HG02981 (cell line): ENCODE results near the gene ILDR1.
"Not testable (repeated sequence)": the region's sequence is repeated elsewhere in the genome, so short reads cannot be mapped to it uniquely, and the experiment has no call there.

Experiments used
- ATAC-seq: cut with Tn5 transposase; IDR thresholded peaks from one replicate; pipeline ENCODE4 v1.9.1; 2021; ENCODE audit warnings: mild to moderate bottlenecking, moderate library complexity; ENCODE audit not compliant: unreplicated experiment

ILDR1 gene

DNA sequence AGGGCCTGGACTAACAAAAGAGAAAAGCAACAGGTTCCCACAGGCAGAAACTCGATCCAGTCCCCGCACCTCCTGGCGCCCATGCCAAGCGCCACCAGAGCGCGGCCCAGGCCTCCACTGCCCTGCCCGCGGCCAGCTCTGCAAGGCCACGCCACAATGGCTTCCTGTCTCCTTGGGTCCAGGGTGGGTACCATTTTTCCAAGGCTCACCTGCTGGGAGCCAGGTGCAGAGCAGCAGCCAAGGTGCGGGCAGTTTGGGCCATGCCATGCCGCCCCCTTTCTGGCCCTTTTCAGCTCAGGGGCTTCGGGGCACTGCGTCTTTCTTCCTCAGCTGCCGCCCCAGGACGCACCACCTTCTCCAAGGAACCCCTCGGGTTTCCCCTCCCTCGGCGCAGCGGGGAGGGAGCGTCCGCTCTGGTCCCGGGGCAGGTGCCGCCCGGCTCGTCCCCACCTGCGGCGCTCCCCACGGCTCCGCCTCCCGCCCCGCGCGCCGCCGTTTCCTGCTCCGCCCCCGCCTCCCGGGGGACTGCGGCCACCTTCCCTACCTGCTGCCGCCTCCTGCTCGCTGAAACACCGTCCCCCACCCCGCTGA, at the start of gene ILDR1:
Gene ILDR1, minus strand, starts transcription at position 437 of the 591 bp plus-strand sequence. Its CDS starts 170 bp downstream, at position 267.
- ATAC-seq = peak; percentile 42

DNA sequence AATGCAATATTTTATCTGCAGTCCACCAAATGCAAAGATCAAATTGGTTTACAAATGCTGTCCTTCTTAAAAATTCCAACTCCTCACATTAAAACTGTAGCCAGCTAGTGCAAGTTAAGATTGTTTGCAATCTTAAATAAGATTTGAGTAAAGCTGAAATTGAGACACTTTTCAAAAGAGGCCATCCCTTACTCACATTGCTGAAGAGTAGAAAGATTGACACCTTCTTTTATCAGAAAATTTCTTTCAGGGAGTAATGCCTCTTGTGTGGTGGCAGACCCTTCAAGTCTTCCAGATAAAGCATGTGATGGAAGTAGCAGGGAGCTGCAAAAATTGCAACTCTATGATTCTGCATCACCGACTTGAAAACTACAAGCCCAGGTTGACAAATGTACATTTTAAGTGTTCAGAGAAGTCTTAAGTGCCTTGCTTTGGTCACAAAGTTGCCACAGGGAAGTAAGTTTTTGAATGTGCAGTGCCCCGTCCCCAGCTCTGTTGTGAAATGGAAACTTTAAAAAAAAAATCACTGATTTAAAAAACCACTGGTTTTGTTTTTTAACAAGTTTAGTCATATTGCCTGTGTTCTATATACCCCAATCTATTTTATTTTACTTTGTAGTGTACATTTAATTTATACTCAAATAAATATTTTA, 45.7 kb upstream of the ILDR1 start:
- no peak for ATAC-seq

DNA sequence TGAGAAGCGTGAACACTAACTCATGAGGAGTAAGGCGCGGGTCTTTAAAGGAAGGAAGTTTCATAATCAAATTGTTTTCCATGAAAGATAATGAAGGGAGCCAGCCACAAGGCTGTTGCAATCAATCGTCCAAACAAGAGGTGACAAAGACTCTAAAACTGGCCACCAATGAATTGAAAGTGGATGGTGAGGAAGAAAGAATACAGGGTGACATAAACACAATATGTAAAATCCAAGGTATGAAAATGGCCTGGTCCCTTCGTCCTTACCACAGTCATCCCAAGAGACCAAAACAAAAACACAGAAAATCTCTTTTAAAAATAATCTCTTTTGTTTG, 45.1 kb upstream of the ILDR1 start:
- ATAC-seq = peak; percentile 70

DNA sequence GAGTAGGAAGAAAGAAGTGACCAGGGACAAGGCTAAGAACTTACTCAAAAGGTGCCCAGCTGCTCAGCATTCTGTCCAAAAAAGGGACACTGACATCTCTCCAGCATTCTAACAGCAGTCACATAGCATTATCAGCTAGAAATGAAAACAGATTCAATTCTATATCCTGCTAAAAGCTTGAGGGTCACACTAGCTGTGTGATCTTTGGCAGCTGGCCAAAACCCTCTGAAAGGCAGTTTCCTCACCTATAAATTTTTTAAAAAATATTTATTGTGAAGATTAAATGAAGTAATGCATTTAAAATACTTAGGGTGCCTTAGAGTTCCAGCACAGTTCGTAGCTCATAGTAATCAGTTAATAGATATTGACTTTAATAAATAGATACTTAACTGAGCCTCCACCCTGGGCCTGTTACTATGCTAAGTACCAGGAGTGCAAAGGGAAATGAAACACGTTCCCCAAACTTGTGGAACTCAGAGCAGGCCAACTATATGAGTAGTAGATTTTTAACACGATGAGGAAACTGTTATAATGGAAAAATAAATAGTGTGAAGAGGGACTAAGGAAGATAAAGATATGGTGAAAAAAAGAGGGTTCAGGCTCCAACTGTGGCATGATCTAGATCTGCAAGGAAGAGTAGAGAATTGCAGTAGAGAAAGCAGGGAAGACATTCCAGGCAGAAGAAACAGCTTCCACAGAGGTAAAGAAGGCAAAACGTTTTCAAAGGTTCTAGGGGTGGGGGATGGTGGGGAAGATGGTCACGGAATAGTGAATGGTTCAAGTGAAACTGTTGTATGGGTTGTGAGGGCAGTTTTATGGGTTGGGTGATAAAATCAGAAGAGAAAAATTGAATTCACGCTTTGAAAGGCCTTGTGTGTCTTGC, 44.5 kb upstream of the ILDR1 start:
- ATAC-seq = peak; percentile 20

DNA sequence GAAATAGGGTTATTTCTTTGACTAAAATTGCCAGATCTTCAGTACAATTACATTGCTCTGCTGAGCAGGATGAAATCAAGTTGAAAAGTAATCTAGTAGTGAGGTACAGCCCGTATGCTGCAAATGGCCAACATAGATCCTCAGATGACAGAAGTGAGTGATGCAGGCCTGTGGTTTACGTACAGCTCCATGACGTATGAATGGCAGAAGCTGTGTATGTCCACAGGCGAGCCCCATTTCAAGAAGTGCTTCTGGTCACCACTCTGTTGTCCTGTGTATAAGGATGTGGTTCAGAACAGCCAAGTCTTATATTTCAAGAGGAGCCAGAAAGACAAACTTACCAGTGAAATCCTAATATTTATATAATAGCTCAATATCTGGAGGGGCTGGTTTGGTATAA, 42.3 kb upstream of the ILDR1 start:
- no peak for ATAC-seq

GRCh38 chr3:122063908-122064307, 41.9 kb upstream of the ILDR1 start:
- no peak for ATAC-seq

DNA sequence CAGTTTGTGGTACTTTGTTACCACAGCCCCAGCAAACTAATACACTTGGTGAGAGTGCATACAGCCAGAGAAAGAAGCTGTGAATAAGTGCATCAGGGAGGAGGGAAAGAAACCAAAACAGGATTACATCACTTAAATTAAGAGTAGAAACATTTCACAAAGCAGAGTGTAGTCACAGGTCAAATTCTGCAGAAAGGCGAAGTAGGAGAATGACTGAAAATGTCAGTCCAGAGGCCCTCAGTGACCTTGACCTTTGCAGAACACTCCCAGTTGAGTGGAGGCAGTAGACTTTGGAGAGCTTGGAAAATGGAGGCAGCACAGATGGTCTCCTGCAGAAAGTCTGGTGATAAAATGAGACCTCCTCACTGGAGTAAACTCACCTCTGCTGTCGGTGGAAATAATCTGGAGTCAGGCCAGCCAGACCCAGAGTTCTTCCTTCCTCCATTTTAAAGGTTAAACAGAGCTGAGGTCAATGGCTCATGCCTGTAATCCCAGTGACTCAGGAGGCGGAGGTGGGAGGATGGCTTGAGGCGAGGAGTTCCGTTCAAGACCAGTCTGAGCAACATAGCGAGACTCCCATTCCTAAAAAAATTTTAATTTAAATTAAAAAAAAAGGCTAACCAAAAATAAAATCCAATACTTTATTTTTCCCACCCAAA, 38.1 kb upstream of the ILDR1 start:
- ATAC-seq = no peak

DNA sequence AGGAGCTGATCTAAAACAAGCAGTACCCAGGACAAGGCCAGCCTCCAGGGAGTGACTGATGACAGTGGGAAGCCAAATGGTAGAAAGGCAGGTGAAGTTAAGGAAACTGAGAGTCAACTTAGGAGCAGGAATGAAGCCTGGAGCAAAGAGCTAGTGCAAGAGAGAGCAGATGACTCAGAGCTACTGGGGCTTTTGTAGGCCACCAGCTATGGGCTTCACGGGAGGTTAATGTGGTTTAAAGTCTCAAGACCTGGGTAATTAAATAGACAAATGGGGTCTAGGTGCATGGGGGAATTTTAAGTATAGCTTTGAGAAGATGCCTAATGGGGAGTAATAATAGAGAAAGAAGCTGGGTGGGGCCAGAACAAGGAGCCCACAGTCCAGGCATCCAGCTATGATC, 36.2 kb upstream of the ILDR1 start:
- ATAC-seq = no peak

- ATAC-seq = no peak
Measured at GRCh38 chr3:122057671-122058070, 35.6 kb upstream of the ILDR1 start.

GRCh38 chr3:122055215-122055614, 33.2 kb upstream of the ILDR1 start, which contains the start of gene CD86:
Gene CD86 (plus strand): TSS chr3:122055362. CDS start chr3:122055490, 128 bp downstream.
- peak; percentile 94 for ATAC-seq

DNA sequence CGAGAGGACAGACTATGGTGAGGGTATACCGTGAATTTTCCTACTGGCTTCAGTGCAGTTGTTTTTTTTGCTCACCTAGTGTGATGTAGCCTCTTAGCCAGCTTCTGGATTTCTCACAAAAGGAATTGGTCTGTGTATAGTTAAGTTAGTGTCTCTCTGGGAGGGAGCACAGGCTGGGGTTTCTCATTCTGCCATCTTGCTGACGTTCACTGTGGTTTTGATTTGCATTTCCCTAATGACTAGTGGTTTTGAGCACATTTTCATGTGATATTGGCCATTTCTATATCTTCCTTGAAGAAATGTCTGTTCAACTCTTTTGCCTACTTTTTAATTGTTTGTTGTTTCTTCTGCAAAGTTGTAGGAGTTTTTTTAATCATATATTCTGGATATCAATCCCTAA, 30.9 kb upstream of the ILDR1 start:
- ATAC-seq = peak; percentile 52

DNA sequence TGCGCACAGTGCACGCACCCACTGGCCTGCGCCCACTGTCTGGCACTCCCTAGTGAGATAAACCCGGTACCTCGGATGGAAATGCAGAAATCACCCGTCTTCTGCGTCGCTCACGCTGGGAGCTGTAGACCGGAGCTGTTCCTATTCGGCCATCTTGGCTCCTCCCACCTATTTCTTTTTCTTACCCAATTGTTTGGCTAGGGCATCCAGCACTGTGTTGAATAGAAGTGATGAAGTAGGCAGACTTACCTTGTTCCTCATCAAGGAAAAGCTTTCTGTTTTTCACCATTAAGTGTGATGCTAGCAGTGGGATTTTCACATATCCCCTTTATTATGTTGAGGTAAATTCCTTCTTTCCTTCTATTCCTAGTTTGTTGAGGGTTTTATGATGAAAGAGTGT, 25.7 kb upstream of the ILDR1 start:
- ATAC-seq = not testable (repeated sequence)

DNA sequence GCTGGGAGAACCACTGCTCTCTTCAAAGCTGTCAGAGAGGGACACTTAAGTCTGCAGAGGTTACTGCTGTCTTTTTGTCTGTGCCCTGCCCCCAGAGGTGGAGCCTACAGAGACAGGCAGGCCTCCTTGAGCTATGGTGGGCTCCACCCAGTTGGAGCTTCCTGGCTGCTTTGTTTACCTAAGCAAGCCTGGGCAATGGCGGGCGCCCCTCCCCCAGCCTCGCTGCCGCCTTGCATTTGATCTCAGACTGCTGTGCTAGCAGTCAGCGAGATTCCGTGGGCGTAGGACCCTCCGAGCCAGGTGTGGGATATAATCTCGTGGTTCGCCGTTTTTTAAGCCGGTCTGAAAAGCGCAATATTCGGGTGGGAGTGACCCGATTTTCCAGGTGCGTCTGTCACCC, 25.2 kb upstream of the ILDR1 start:
- not testable (repeated sequence) for ATAC-seq

DNA sequence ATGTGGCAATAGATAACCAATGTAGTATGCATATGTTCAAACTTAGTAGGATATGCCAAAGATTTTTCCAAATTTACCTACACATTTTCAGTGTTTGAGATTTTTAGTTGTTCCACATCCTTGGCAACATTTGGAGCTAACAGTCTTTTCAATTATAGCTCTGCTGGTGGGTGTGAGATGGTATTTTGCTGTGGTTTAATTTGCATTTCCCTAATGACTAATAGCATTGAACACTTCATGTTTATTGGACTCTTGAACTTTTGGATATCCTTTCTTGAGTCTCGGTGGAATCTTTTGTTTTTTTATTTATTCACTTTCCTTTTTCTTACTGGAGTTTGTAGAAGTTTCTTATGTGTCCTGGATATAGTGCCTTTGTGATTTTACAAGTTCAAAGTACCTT, 11.0 kb upstream of the ILDR1 start:
- ATAC-seq = no peak

GRCh38 chr3:122032531-122032930, 10.5 kb upstream of the ILDR1 start:
- ATAC-seq = no peak

DNA sequence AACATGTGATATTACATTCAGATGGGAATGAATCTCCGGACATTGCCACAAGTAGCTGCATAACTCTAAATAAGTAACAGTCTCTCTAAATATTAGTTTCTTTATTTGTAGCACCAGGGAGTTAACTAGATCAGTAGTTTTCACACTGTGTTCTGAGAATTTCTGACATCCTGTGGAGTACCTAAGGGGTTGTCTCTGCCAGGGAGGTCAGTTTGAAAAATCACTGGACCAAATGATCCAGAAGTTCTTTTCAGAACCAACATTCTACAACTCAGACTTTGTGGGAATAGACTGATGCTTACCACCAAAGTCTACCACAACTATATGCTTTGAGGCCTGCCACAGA, 9.0 kb upstream of the ILDR1 start:
- peak; percentile 43 for ATAC-seq

DNA sequence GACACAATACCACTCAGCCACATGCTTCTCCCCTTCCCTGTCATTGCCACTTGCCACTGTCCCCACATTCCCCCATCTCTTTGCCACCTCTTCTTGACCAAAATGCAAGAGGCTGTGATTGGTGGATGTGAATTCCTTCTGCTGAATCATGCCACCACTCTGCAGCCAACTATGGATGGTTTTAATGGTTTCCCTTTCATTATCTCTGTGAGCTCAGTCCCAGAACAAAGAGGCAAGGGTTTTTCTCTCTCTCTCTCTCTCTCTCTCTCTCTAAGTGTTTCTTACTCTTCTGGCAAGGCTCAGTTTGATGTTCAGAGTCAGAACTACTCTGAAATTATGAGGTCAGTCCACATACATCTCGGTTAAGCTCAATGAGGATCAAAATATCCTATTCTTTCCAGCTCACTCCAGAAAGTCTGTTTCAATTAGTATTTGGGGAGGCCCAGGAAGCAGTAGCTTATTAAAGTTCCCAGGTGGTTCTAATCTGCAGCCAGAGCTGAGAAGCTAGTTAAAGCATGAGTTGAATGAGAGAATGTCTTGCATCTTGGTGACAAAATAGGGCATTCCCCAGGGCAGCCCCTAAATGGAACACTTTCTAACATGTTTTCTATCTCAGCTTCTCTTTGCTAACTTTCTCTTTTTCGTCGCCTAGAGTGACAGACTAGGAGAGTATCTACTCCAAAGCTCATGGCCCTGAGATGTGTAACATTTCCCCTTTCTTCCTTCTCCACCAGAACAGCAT, 8.5 kb upstream of the ILDR1 start:
- ATAC-seq = peak; percentile 73

GRCh38 chr3:122025296-122025695, 3.2 kb upstream of the ILDR1 start:
- ATAC-seq = peak; percentile 77

- no peak for ATAC-seq
Measured at GRCh38 chr3:122024800-122025199, 2.8 kb upstream of the ILDR1 start.

DNA sequence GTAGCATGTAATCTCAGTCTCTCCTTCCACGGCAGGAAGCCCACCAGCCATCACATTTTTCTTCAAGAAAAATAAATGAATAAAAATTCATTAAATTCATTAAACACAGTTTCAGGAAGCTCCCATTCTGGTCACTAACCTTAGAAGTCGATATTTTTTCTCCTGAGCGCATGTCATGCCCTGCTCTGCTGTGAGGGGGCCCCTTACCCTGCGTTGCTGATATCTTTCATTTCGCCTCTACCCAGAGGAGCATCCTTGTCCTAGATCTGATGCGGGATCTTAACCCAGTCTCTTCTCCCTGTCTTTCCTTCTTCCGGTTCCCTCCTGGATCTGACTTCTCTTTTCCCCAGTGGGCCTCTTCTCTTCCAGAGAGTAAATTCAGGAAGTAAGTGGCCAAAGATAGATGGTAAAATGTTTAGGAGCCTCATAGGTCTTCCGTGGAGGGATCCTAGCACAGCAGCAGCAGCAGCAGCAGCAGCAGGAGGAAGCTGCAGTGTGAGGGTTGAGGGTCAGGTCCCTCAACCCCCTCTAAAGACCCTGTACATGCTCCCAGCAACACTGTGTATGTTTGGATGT, 1.4 kb upstream of the ILDR1 start:
- no peak for ATAC-seq
